ENCODE results near the gene ELMOD3. TPM values are rescaled to one million over a fixed set of nuclear protein-coding genes. Genes with fewer than 3 reads are reported as not detected.
"Not testable (repeated sequence)": the region's sequence is repeated elsewhere in the genome, so short reads cannot be mapped to it uniquely, and the experiment has no call there.

ELMOD3 gene
- total RNA-seq, 1 donor from 2014 or later = 22.3 TPM

DNA sequence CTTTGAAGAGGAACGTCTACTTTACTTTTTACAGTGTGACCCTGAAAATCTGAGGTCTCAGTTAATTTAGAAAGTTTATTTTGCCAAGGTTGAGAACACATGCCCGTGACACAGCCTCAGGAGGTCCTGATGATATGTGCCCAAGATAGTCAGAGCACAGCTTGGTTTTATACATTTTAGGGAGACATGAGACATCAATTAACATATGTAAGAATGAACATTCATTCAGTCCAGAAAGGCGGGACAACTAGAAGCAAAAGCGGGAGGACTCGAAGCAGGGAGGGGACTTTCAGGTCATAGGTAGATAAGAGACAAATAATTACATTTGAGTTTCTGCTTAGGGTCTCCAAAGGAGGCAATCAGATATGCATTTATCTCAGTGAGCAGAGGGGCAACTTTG is 23.7 kb downstream of the ELMOD3 start:
- H3K36me3 ChIP-seq (ENCODE audit: control insufficient read depth, insufficient read depth, low read length) = no peaks in the 10 kb centered on the region
- TF ChIP-seq, protein P1, sequence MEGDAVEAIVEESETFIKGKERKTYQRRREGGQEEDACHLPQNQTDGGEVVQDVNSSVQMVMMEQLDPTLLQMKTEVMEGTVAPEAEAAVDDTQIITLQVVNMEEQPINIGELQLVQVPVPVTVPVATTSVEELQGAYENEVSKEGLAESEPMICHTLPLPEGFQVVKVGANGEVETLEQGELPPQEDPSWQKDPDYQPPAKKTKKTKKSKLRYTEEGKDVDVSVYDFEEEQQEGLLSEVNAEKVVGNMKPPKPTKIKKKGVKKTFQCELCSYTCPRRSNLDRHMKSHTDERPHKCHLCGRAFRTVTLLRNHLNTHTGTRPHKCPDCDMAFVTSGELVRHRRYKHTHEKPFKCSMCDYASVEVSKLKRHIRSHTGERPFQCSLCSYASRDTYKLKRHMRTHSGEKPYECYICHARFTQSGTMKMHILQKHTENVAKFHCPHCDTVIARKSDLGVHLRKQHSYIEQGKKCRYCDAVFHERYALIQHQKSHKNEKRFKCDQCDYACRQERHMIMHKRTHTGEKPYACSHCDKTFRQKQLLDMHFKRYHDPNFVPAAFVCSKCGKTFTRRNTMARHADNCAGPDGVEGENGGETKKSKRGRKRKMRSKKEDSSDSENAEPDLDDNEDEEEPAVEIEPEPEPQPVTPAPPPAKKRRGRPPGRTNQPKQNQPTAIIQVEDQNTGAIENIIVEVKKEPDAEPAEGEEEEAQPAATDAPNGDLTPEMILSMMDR (IDR thresholded peaks at IDR 0.05; ENCODE audit: insufficient read depth, low read length, poor library complexity, severe bottlenecking) = no peak
- H3K4me3 ChIP-seq (ENCODE audit: low read depth, low read length) = no peak overlapping the region
- no peak for DNase-seq (ENCODE audit: low read depth)
- no peaks in the 10 kb centered on the region for H3K27me3 ChIP-seq (ENCODE audit: control insufficient read depth, insufficient read depth, low read length)

DNA sequence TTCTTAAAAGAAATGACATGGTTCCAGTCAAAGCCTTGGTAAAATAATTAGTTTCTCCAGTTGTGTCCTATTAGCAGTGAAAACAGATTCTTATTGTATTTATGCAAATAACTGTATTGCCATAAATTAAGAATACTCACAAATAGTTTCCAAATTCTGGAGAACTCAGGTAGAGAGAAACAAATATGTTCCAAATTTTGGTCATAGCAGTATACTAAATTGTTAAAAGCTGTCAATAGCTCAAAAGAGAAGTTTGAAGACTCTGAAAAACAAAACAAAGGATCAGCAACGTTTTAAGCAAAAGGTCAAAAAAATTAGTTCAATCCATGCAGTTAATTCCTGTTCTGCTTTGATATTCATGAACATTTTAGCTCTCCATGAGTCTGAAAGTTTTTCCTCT is 25.5 kb downstream of the ELMOD3 start:
- H3K36me3 ChIP-seq (ENCODE audit: control insufficient read depth, insufficient read depth, low read length) = no peaks in the 10 kb centered on the region
- DNase-seq (ENCODE audit: low read depth) = no peak
- TF ChIP-seq, protein P1 (IDR thresholded peaks at IDR 0.05; ENCODE audit: insufficient read depth, low read length, poor library complexity, severe bottlenecking) = no peak
- H3K27me3 ChIP-seq (ENCODE audit: control insufficient read depth, insufficient read depth, low read length) = no peaks in the 10 kb centered on the region
- H3K4me3 ChIP-seq (ENCODE audit: low read depth, low read length) = no peak overlapping the region

DNA sequence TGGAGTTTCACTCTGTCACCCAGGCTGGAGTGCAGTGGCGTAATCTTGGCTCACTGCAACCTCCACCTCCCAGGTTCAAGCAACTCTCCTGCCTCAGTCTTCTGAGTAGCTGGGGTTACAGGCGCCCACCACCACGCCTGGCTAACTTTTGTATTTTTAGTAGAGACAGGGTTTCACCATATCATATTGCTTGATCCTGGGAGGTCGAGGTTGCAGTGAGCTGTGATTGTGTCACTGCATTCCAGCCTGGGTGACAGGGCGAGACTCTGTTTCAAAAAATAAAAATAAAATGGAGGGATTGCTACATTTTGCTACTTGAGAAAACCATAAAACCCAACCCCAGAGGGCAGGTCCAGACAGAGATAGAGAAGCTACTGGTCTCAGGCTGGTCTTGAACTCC is 28.6 kb downstream of the ELMOD3 start:
- DNase-seq (ENCODE audit: low read depth); H3K4me3 ChIP-seq (ENCODE audit: low read depth, low read length); H3K36me3 ChIP-seq (ENCODE audit: control insufficient read depth, insufficient read depth, low read length): not testable (repeated sequence)

DNA sequence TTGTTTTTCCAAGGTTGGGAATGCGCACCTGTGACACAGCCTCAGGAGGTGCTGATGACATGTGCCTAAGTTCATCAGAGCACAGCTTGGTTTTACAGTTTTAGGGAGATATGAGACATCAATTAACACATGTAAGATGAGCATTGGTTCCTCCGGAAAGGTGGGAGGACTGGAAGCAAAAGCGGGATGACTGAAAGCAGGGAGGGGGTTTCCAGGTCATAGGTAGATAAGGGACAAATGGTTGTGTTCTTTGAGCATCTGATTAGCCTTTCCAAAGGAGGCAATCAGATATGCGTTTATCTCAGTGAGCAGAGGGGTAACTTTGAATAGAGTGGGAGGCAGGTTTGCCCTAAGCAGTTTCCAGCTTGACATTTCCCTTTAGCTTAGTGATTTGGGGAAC is 29.3 kb downstream of the ELMOD3 start:
- DNase-seq (ENCODE audit: low read depth) = no peak

More for the DNA sequence above, 28.6 kb downstream of the ELMOD3 start:
- not testable (repeated sequence) for H3K27me3 ChIP-seq (ENCODE audit: control insufficient read depth, insufficient read depth, low read length)

DNA sequence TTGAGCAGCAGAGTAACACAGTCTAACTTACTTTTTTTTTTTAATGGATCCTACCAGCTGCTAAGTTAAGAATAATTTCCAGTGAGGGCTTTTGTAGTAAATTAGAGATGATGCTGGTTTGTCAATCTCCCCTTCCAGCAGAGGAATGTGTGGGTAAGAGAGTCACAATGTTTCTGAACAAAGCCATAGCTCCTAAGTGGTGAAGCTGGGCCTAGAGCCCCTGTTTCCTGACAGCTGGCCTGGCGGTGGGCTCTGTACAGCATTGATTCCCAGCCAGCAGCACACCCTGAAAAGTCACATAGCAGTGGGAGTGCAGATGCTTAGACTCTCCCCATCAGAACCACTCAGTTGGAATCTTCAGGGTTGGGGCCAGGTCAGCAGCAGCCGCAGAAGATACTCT is 31.2 kb downstream of the ELMOD3 start:
- H3K36me3 ChIP-seq (ENCODE audit: control insufficient read depth, insufficient read depth, low read length) = peaks cover 1% of the 10 kb centered on the region

More for the DNA sequence above, 29.3 kb downstream of the ELMOD3 start:
- TF ChIP-seq, protein P1 (IDR thresholded peaks at IDR 0.05; ENCODE audit: insufficient read depth, low read length, poor library complexity, severe bottlenecking) = no peak
- Histone ChIP-seq H3K36me3 (ENCODE audit: control insufficient read depth, insufficient read depth, low read length) (no peaks in the 10 kb centered on the region), H3K27me3 (ENCODE audit: control insufficient read depth, insufficient read depth, low read length) (no peaks in the 10 kb centered on the region), H3K4me3 (ENCODE audit: low read depth, low read length) (no peak overlapping the region)

DNA sequence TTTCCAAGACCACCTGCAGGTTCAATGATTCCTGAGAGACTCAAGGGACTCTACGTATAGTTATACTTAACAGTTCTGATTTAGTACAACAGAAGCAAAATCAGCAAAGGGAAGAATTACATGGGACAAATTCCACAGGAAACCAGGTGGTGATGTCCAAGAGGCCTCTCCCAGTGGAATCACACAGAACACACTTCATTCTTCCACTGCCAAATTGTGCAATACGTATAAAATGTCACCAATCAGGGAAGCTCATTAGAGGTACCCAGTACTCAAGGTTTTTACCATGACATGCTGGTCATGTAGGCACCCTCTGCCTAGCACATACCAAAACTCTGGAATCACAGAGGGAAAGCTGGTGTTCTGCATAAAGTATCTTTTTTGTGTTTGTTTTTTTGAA is 33.2 kb downstream of the ELMOD3 start:
- Histone ChIP-seq H3K27me3 (ENCODE audit: control insufficient read depth, insufficient read depth, low read length) (no peaks in the 10 kb centered on the region), H3K36me3 (ENCODE audit: control insufficient read depth, insufficient read depth, low read length) (peaks cover 1% of the 10 kb centered on the region), H3K4me3 (ENCODE audit: low read depth, low read length) (no peak overlapping the region)
- no peak for DNase-seq (ENCODE audit: low read depth)
- TF ChIP-seq, protein P1 (IDR thresholded peaks at IDR 0.05; ENCODE audit: insufficient read depth, low read length, poor library complexity, severe bottlenecking) = no peak

More for the DNA sequence above, 31.2 kb downstream of the ELMOD3 start:
- no peak overlapping the region for H3K4me3 ChIP-seq (ENCODE audit: low read depth, low read length)
- TF ChIP-seq, protein P1 (IDR thresholded peaks at IDR 0.05; ENCODE audit: insufficient read depth, low read length, poor library complexity, severe bottlenecking) = no peak
- DNase-seq (ENCODE audit: low read depth) = no peak
- no peaks in the 10 kb centered on the region for H3K27me3 ChIP-seq (ENCODE audit: control insufficient read depth, insufficient read depth, low read length)

Data from kidney epithelial cell (primary cell).